SK-N-SH treated with all-trans-retinoic acid at 6 μM for 48 hours (cell line): ENCODE data around the gene MLIP.

Experiments used
- ARNTL ChIP-seq: fragments of 450-650 bp; formaldehyde crosslinking; IDR thresholded peaks from 2 replicates; pipeline ENCODE4 v1.5.0; 2020; ENCODE audit warnings: low read depth, mild to moderate bottlenecking, moderate library complexity, borderline replicate concordance
- BACH2 ChIP-seq: fragments of 250-450 bp; sonication (Bioruptor Pico); IDR thresholded peaks from 2 replicates; pipeline ENCODE4 v1.9.0; 2021; ENCODE audit warnings: mild to moderate bottlenecking, borderline replicate concordance
- CSDC2 ChIP-seq: fragments of 250-450 bp; sonication (Bioruptor Pico); IDR thresholded peaks from 2 replicates; pipeline ENCODE4 v1.5.0; 2020; ENCODE audit warnings: mild to moderate bottlenecking, moderate library complexity
- GLIS3 ChIP-seq: fragments of 250-450 bp; sonication (Bioruptor Pico); IDR thresholded peaks from 2 replicates; pipeline ENCODE4 v1.5.0; 2020; ENCODE audit warnings: mild to moderate bottlenecking, moderate library complexity
- ISL1 ChIP-seq: fragments of 250-450 bp; sonication (Bioruptor Pico); IDR thresholded peaks from 2 replicates; pipeline ENCODE4 v2.1.2; 2022; ENCODE audit warnings: mild to moderate bottlenecking, moderate library complexity
- PATZ1 ChIP-seq: fragments of 250-450 bp; sonication (Bioruptor Pico); IDR thresholded peaks from 2 replicates; pipeline ENCODE4 v1.8.0; 2020; ENCODE audit warnings: mild to moderate bottlenecking, moderate library complexity, borderline replicate concordance
- POU6F1 ChIP-seq: fragments of 250-450 bp; sonication (Bioruptor Pico); IDR thresholded peaks from 2 replicates; pipeline ENCODE4 v1.8.0; 2021; ENCODE audit warnings: low read depth, mild to moderate bottlenecking, moderate library complexity, borderline replicate concordance
- PPARA ChIP-seq: fragments of 250-450 bp; sonication (Bioruptor Pico); IDR thresholded peaks from 2 replicates; pipeline ENCODE4 v1.5.0; 2020; ENCODE audit warnings: mild to moderate bottlenecking, borderline replicate concordance
- SNAI2 ChIP-seq: fragments of 250-450 bp; sonication (Bioruptor Pico); IDR thresholded peaks from 2 replicates; pipeline ENCODE4 v1.5.0; 2020; ENCODE audit warnings: mild to moderate bottlenecking, moderate library complexity
- TCF4 ChIP-seq: fragments of 250-450 bp; sonication (Bioruptor Pico); IDR thresholded peaks from 2 replicates; pipeline ENCODE4 v1.8.0; 2021; ENCODE audit warnings: mild to moderate bottlenecking, moderate library complexity, borderline replicate concordance
- TSHZ2 ChIP-seq: fragments of 250-450 bp; sonication (Bioruptor Pico); IDR thresholded peaks from 2 replicates; pipeline ENCODE4 v1.5.0; 2020; ENCODE audit warnings: mild to moderate bottlenecking, moderate library complexity
- ZFP3 ChIP-seq: fragments of 250-450 bp; sonication (Bioruptor Pico); IDR thresholded peaks from 2 replicates; pipeline ENCODE4 v1.5.0; 2020; ENCODE audit warnings: mild to moderate bottlenecking, moderate library complexity
- ZFP30 ChIP-seq: fragments of 450-650 bp; formaldehyde crosslinking; IDR thresholded peaks from 2 replicates; pipeline ENCODE4 v1.5.0; 2022; ENCODE audit warnings: mild to moderate bottlenecking, moderate library complexity

GRCh38 chr6:54072635-54073313, 38.5 kb upstream of the MLIP start:
- TF ChIP-seq POU6F1 (CRISPR knock-in tag) (no peak), CSDC2 (CRISPR knock-in tag) (no peak), TSHZ2 (CRISPR knock-in tag) (no peak), ISL1 (CRISPR knock-in tag) (no peak), PATZ1 (CRISPR knock-in tag) (no peak), ZFP3 (CRISPR knock-in tag) (no peak), ARNTL (no peak), BACH2 (no peak), SNAI2 (CRISPR knock-in tag) (no peak), ZFP30 (no peak), PPARA (CRISPR knock-in tag) (no peak), TCF4 (no peak), GLIS3 (CRISPR knock-in tag) (no peak)
